Activated naive CD4-positive, alpha-beta T cell treated with anti-CD3 and anti-CD28 coated beads for 36 hours (primary cell): ENCODE results near the gene BLACAT1. TPM values are rescaled to one million over a fixed set of nuclear protein-coding genes. Genes with fewer than 3 reads are reported as not detected.
"Not testable (repeated sequence)": the region's sequence is repeated elsewhere in the genome, so short reads cannot be mapped to it uniquely, and the experiment has no call there.

Experiments used
- CTCF ChIA-PET: fragments of 350-600 bp; sonication (Branson Sonifier 250); formaldehyde crosslinking; loops from one replicate; lab custom pipeline; 2021; ENCODE audit warnings: antibody characterized with exemption; lab: Charles Lee
- DNase-seq: peaks from one replicate; pipeline ENCODE4 v3.0.0-alpha.2; 2020
- H3K27ac Mint-ChIP-seq: one replicate; pipeline ENCODE4 v1.8.0; 2021; ENCODE audit warnings: mild to moderate bottlenecking, mixed read lengths
- H3K27me3 Mint-ChIP-seq: one replicate; pipeline ENCODE4 v1.8.0; 2021; ENCODE audit warnings: low read depth, mixed read lengths
- H3K36me3 Mint-ChIP-seq: one replicate; pipeline ENCODE4 v1.8.0; 2021; ENCODE audit warnings: low read depth, mixed read lengths
- H3K4me1 Mint-ChIP-seq: one replicate; pipeline ENCODE4 v1.8.0; 2021; ENCODE audit warnings: low read depth, mixed read lengths
- H3K4me3 Mint-ChIP-seq: one replicate; pipeline ENCODE4 v1.8.0; 2021; ENCODE audit warnings: mild to moderate bottlenecking, moderate library complexity, mixed read lengths
- H3K9me3 Mint-ChIP-seq: one replicate; pipeline ENCODE4 v1.8.0; 2021; ENCODE audit warnings: mixed read lengths
- intact Hi-C: fragments of 100-400 bp; cut with micrococcal nuclease; formaldehyde crosslinking; loops from one replicate; pipeline ENCODE4 v1.15.1; 2023
- total RNA-seq, 2 experiments: library from RNA; stranded (reverse); gene quantifications; one replicate each; pipeline ENCODE4 v1.2.3, GENCODE V29; 2021

BLACAT1 gene
- total RNA-seq, 2 experiments from 2014 or later: 0.14 to 0.30 TPM

GRCh38 chr1:205434738-205435137 is 21.1 kb downstream of the BLACAT1 start:
- no peak overlapping the region for H3K27ac Mint-ChIP-seq
- CTCF ChIA-PET: no interaction called here
- intact Hi-C loops: loop anchor here (5.0 kb wide), 1 partner anchor 162 kb away; no protein-coding TSS in a partner anchor
- no peaks in the 10 kb centered on the region for H3K36me3 Mint-ChIP-seq
- H3K4me1 Mint-ChIP-seq: peaks cover 9% of the 10 kb centered on the region
- no peaks in the 10 kb centered on the region for H3K27me3 Mint-ChIP-seq
- no peak overlapping the region for H3K4me3 Mint-ChIP-seq
- DNase-seq: no peak
- H3K9me3 Mint-ChIP-seq: no peaks in the 10 kb centered on the region

- not testable (repeated sequence) for H3K4me1 Mint-ChIP-seq, H3K4me3 Mint-ChIP-seq, H3K36me3 Mint-ChIP-seq, H3K27ac Mint-ChIP-seq, H3K9me3 Mint-ChIP-seq, H3K27me3 Mint-ChIP-seq, DNase-seq
- CTCF ChIA-PET: interaction anchor here (1.6 to 3.2 kb wide), 4 partner anchors 8 to 49 kb away, joined by 5 to 25 read pairs (median 10); no protein-coding TSS in a partner anchor
- intact Hi-C loops: loop anchor here (5.0 kb wide), 1 partner anchor 160 kb away; no protein-coding TSS in a partner anchor
Measured at GRCh38 chr1:205432692-205433091, 23.2 kb downstream of the BLACAT1 start.

GRCh38 chr1:205432116-205432515 is 23.7 kb downstream of the BLACAT1 start:
- Mint-ChIP-seq H3K4me1 (peaks cover 9% of the 10 kb centered on the region), H3K27me3 (no peaks in the 10 kb centered on the region), H3K9me3 (no peaks in the 10 kb centered on the region), H3K36me3 (no peaks in the 10 kb centered on the region), H3K4me3 (no peak overlapping the region), H3K27ac (no peak overlapping the region)
- intact Hi-C loops: loop anchor here (5.0 kb wide), 1 partner anchor 160 kb away; no protein-coding TSS in a partner anchor
- no peak for DNase-seq
- CTCF ChIA-PET: interaction anchor here (0.8 to 3.2 kb wide), 8 partner anchors 9 to 93 kb away, joined by 3 to 25 read pairs (median 8); no protein-coding TSS in a partner anchor

GRCh38 chr1:205430696-205431305 is 25.0 kb downstream of the BLACAT1 start:
- peaks cover 9% of the 10 kb centered on the region for H3K4me1 Mint-ChIP-seq
- no peak overlapping the region for H3K27ac Mint-ChIP-seq
- no peaks in the 10 kb centered on the region for H3K27me3 Mint-ChIP-seq
- CTCF ChIA-PET: interaction anchor here (0.5 to 3.2 kb wide), 21 partner anchors 9 to 279 kb away, joined by 3 to 25 read pairs (median 4); partner anchors contain the start of gene LEMD1
- peak; percentile 75 for DNase-seq
- H3K9me3 Mint-ChIP-seq: no peaks in the 10 kb centered on the region
- peak overlapping the region; percentile 78 for H3K4me3 Mint-ChIP-seq
- H3K36me3 Mint-ChIP-seq: no peaks in the 10 kb centered on the region
- intact Hi-C loops: loop anchor here (1.0 to 5.0 kb wide), 3 partner anchors 34 to 158 kb away; no protein-coding TSS in a partner anchor

- no peaks in the 10 kb centered on the region for H3K36me3 Mint-ChIP-seq
- H3K9me3 Mint-ChIP-seq: no peaks in the 10 kb centered on the region
- no peak for DNase-seq
- no peak overlapping the region for H3K27ac Mint-ChIP-seq
- intact Hi-C loops: loop anchor here (5.0 kb wide), 1 partner anchor 158 kb away; no protein-coding TSS in a partner anchor
- H3K27me3 Mint-ChIP-seq: no peaks in the 10 kb centered on the region
- CTCF ChIA-PET: interaction anchor here (0.5 to 3.2 kb wide), 21 partner anchors 8 to 279 kb away, joined by 3 to 25 read pairs (median 4); partner anchors contain the start of gene LEMD1
- H3K4me3 Mint-ChIP-seq: peak overlapping the region; percentile 78
- peaks cover 9% of the 10 kb centered on the region for H3K4me1 Mint-ChIP-seq
Measured at GRCh38 chr1:205429762-205430695, 25.8 kb downstream of the BLACAT1 start.

GRCh38 chr1:205424901-205425600 is 30.8 kb downstream of the BLACAT1 start:
- H3K4me1 Mint-ChIP-seq: no peaks in the 10 kb centered on the region
- H3K9me3 Mint-ChIP-seq: no peaks in the 10 kb centered on the region
- intact Hi-C loops: no loop called here
- H3K4me3 Mint-ChIP-seq: no peak overlapping the region
- no peak overlapping the region for H3K27ac Mint-ChIP-seq
- H3K27me3 Mint-ChIP-seq: peaks cover 3% of the 10 kb centered on the region
- H3K36me3 Mint-ChIP-seq: no peaks in the 10 kb centered on the region
- no peak for DNase-seq
- CTCF ChIA-PET: interaction anchor here (1.0 to 3.3 kb wide), 6 partner anchors 13 to 99 kb away, joined by 3 to 18 read pairs (median 4); no protein-coding TSS in a partner anchor

GRCh38 chr1:205423814-205424399 is 31.9 kb downstream of the BLACAT1 start:
- no peaks in the 10 kb centered on the region for H3K36me3 Mint-ChIP-seq
- no peak overlapping the region for H3K4me3 Mint-ChIP-seq
- no peak overlapping the region for H3K27ac Mint-ChIP-seq
- intact Hi-C loops: no loop called here
- no peaks in the 10 kb centered on the region for H3K4me1 Mint-ChIP-seq
- peaks cover 3% of the 10 kb centered on the region for H3K27me3 Mint-ChIP-seq
- CTCF ChIA-PET: interaction anchor here (0.6 to 3.3 kb wide), 4 partner anchors 21 to 64 kb away, joined by 3 to 18 read pairs (median 5); no protein-coding TSS in a partner anchor
- H3K9me3 Mint-ChIP-seq: no peaks in the 10 kb centered on the region
- no peak for DNase-seq

- no peak overlapping the region for H3K27ac Mint-ChIP-seq
- H3K27me3 Mint-ChIP-seq: peaks cover 3% of the 10 kb centered on the region
- H3K4me3 Mint-ChIP-seq: no peak overlapping the region
- no peak for DNase-seq
- no peaks in the 10 kb centered on the region for H3K4me1 Mint-ChIP-seq
- no peaks in the 10 kb centered on the region for H3K9me3 Mint-ChIP-seq
- H3K36me3 Mint-ChIP-seq: no peaks in the 10 kb centered on the region
- CTCF ChIA-PET: interaction anchor here (0.6 to 3.3 kb wide), 4 partner anchors 22 to 65 kb away, joined by 3 to 21 read pairs (median 12); no protein-coding TSS in a partner anchor
- intact Hi-C loops: no loop called here
Measured at GRCh38 chr1:205422993-205423642, 32.7 kb downstream of the BLACAT1 start.

- intact Hi-C loops: no loop called here
- DNase-seq: no peak
- H3K27me3 Mint-ChIP-seq: peaks cover 3% of the 10 kb centered on the region
- H3K4me3 Mint-ChIP-seq: no peak within 1 kb of the TSS
- H3K36me3 Mint-ChIP-seq: no peaks in the 10 kb centered on the region
- CTCF ChIA-PET: interaction anchor here (1.7 to 2.8 kb wide), 2 partner anchors 9 to 63 kb away, joined by 4 to 21 read pairs; no protein-coding TSS in a partner anchor
- no peaks in the 10 kb centered on the region for H3K4me1 Mint-ChIP-seq
- H3K9me3 Mint-ChIP-seq: no peaks in the 10 kb centered on the region
- no peak within 1 kb of the TSS for H3K27ac Mint-ChIP-seq
Measured at GRCh38 chr1:205421798-205422197, 34.0 kb downstream of the BLACAT1 start, which contains the start of gene LEMD1. LEMD1 (minus strand) TSS chr1:205422056; CDS start chr1:205420536, 1,520 bp downstream.

- DNase-seq: no peak
- CTCF ChIA-PET: interaction anchor here (0.6 to 2.8 kb wide), 3 partner anchors 10 to 64 kb away, joined by 4 to 21 read pairs (median 5); no protein-coding TSS in a partner anchor
- Mint-ChIP-seq H3K27ac (no peak overlapping the region), H3K36me3 (no peaks in the 10 kb centered on the region), H3K4me3 (no peak overlapping the region), H3K4me1 (no peaks in the 10 kb centered on the region), H3K27me3 (peaks cover 3% of the 10 kb centered on the region), H3K9me3 (no peaks in the 10 kb centered on the region)
- intact Hi-C loops: no loop called here
Measured at GRCh38 chr1:205420938-205421337, 34.9 kb downstream of the BLACAT1 start.
